ENCODE results near the gene RIBC2. TPM values are rescaled to one million over a fixed set of nuclear protein-coding genes. Genes with fewer than 3 reads are reported as not detected.
A peak's percentile ranks its signal among the peaks of the same experiment; 100 is the strongest.

RIBC2 gene
- total RNA-seq, 4 donors from 2014 or later: 0.94 to 1.1 TPM; not detected in 2

GRCh38 chr22:45477366-45478107 lies 64.0 kb downstream of the RIBC2 start:
- peaks cover 0 to 18% (median 0%) of the 10 kb centered on the region in 3 donors for H3K4me1 ChIP-seq
- ATAC-seq: peak; percentile 3
- H3K4me3 ChIP-seq: no peak overlapping the region
- H3K27me3 ChIP-seq: no peaks in the 10 kb centered on the region
- TF ChIP-seq EP300 (IDR thresholded peaks at IDR 0.05): no peak
- no peaks in the 10 kb centered on the region for H3K9me3 ChIP-seq
- no peak overlapping the region for H3K27ac ChIP-seq
- 92 to 93% methylated on average over 3 to 4 of the region's 7 CpGs for WGBS, 2 donors (ENCODE audit: low coverage in 1 of 2)
- H3K36me3 ChIP-seq: no peaks in the 10 kb centered on the region

GRCh38 chr22:45478108-45478771 lies 64.7 kb downstream of the RIBC2 start:
- peak; percentile 28 for ATAC-seq
- Histone ChIP-seq H3K4me1 (peaks cover 0 to 18% (median 0%) of the 10 kb centered on the region in 3 donors), H3K4me3 (no peak overlapping the region), H3K27ac (no peak overlapping the region), H3K36me3 (no peaks in the 10 kb centered on the region), H3K9me3 (no peaks in the 10 kb centered on the region), H3K27me3 (no peaks in the 10 kb centered on the region)
- WGBS, 2 donors (ENCODE audit: low coverage in 1 of 2): 78 to 80% methylated on average over 10 to 11 of the region's 11 CpGs
- no peak for TF ChIP-seq POLR2A (IDR thresholded peaks at IDR 0.05)
- TF ChIP-seq POLR2AphosphoS5 (IDR thresholded peaks at IDR 0.05): no peak
- TF ChIP-seq EP300 (IDR thresholded peaks at IDR 0.05): no peak
- TF ChIP-seq CTCF (IDR thresholded peaks at IDR 0.05): no peak

GRCh38 chr22:45480717-45481116 lies 67.2 kb downstream of the RIBC2 start:
- Histone ChIP-seq H3K4me3 (no peak overlapping the region), H3K4me1 (peaks cover 0 to 12% (median 0%) of the 10 kb centered on the region in 3 donors), H3K27ac (no peak overlapping the region), H3K9me3 (no peaks in the 10 kb centered on the region), H3K27me3 (no peaks in the 10 kb centered on the region), H3K36me3 (no peaks in the 10 kb centered on the region)
- 80 to 86% methylated on average over 1 to 3 of the region's 3 CpGs for WGBS, 2 donors (ENCODE audit: low coverage in 1 of 2)
- no peak for ATAC-seq
- TF ChIP-seq POLR2A (IDR thresholded peaks at IDR 0.05) (no peak), POLR2AphosphoS5 (IDR thresholded peaks at IDR 0.05) (no peak), EP300 (IDR thresholded peaks at IDR 0.05) (no peak), CTCF (IDR thresholded peaks at IDR 0.05) (no peak)

- no peak for TF ChIP-seq POLR2AphosphoS5 (IDR thresholded peaks at IDR 0.05)
- TF ChIP-seq POLR2A (IDR thresholded peaks at IDR 0.05): no peak
- TF ChIP-seq EP300 (IDR thresholded peaks at IDR 0.05): no peak
- no peak for TF ChIP-seq CTCF (IDR thresholded peaks at IDR 0.05)
- peaks cover 0 to 2% (median 0%) of the 10 kb centered on the region in 3 donors for H3K4me1 ChIP-seq
- no peaks in the 10 kb centered on the region for H3K9me3 ChIP-seq
- no peaks in the 10 kb centered on the region for H3K27me3 ChIP-seq
- WGBS, 2 donors (ENCODE audit: low coverage in 1 of 2): 58 to 82% methylated on average over 4 to 5 of the region's 5 CpGs
- H3K4me3 ChIP-seq: no peak overlapping the region
- ATAC-seq: no peak
- no peak overlapping the region for H3K27ac ChIP-seq
- no peaks in the 10 kb centered on the region for H3K36me3 ChIP-seq
Measured at GRCh38 chr22:45481661-45482060, 68.2 kb downstream of the RIBC2 start.

Other genes starting within 250 kb of the RIBC2 start
- 10 to 100 TPM; 15.9 to 32.9 (median 28.8) TPM for gene NUP50, start 249.8 kb upstream of the RIBC2 start, total RNA-seq
- 10 to 100 TPM; 26.1 to 54.2 (median 37.3) TPM for gene KIAA0930, start 172.8 kb upstream of the RIBC2 start, total RNA-seq
- gene UPK3A, start 128.7 kb upstream of the RIBC2 start, total RNA-seq: not detected
- 10 to 100 TPM; 17.4 to 82.9 (median 29.6) TPM for gene FAM118A, start 103.8 kb upstream of the RIBC2 start, total RNA-seq
- not detected for gene SMC1B, start 94 bp upstream of the RIBC2 start, total RNA-seq
- 100 to 1,000 TPM; 241 to 597 (median 382) TPM for gene FBLN1, start 89.2 kb downstream of the RIBC2 start, total RNA-seq

Data from gastroesophageal sphincter (tissue), 4 donors.